RPMI8226 (cell line): ENCODE measurements around the gene LDB2.

Experiments
- DNase-seq: peaks from one replicate; pipeline ENCODE4 v3.0.0-alpha.2; 2015

Gene LDB2

GRCh38 chr4:16883806-16884205, 14.6 kb downstream of the LDB2 start:
- no peak for DNase-seq

- no peak for DNase-seq
Observed at GRCh38 chr4:16881151-16881884, 17.1 kb downstream of the LDB2 start.

GRCh38 chr4:16875487-16875886, 23.0 kb downstream of the LDB2 start:
- DNase-seq = no peak

GRCh38 chr4:16869594-16870245, 28.7 kb downstream of the LDB2 start:
- no peak for DNase-seq

GRCh38 chr4:16868674-16869073, 29.8 kb downstream of the LDB2 start:
- no peak for DNase-seq

- no peak for DNase-seq
Observed at GRCh38 chr4:16867827-16868226, 30.6 kb downstream of the LDB2 start.

- no peak for DNase-seq
Observed at GRCh38 chr4:16866974-16867373, 31.5 kb downstream of the LDB2 start.

GRCh38 chr4:16865897-16866283, 32.6 kb downstream of the LDB2 start:
- DNase-seq = no peak

GRCh38 chr4:16865209-16865896, 33.1 kb downstream of the LDB2 start:
- DNase-seq = no peak

GRCh38 chr4:16864199-16864598, 34.2 kb downstream of the LDB2 start:
- no peak for DNase-seq

GRCh38 chr4:16862697-16863096, 35.7 kb downstream of the LDB2 start:
- no peak for DNase-seq

GRCh38 chr4:16860516-16860915, 37.9 kb downstream of the LDB2 start:
- DNase-seq = no peak

GRCh38 chr4:16859031-16859430, 39.4 kb downstream of the LDB2 start:
- no peak for DNase-seq

- no peak for DNase-seq
Observed at GRCh38 chr4:16858275-16858752, 40.1 kb downstream of the LDB2 start.

- DNase-seq = no peak
Observed at GRCh38 chr4:16857425-16857824, 41.0 kb downstream of the LDB2 start.

- DNase-seq = no peak
Observed at GRCh38 chr4:16853640-16854039, 44.8 kb downstream of the LDB2 start.

GRCh38 chr4:16852644-16853043, 45.8 kb downstream of the LDB2 start:
- DNase-seq = no peak

GRCh38 chr4:16852228-16852627, 46.2 kb downstream of the LDB2 start:
- DNase-seq = no peak

GRCh38 chr4:16846540-16847117, 51.8 kb downstream of the LDB2 start:
- no peak for DNase-seq

GRCh38 chr4:16844816-16845586, 53.4 kb downstream of the LDB2 start:
- no peak for DNase-seq

GRCh38 chr4:16843831-16844508, 54.5 kb downstream of the LDB2 start:
- no peak for DNase-seq

- no peak for DNase-seq
Observed at GRCh38 chr4:16838226-16838875, 60.1 kb downstream of the LDB2 start.
